HepG2 (cell line): Measurements from ENCODE around the gene GMCL2. TPM values are rescaled to one million over a fixed set of nuclear protein-coding genes. Genes with fewer than 3 reads are reported as not detected.
A peak's percentile ranks its signal among the peaks of the same experiment; 100 is the strongest.

Source experiments
- CEBPB ChIP-seq: IDR thresholded peaks from 2 replicates; pipeline ENCODE4 v1.6.1; 2011; ENCODE audit warnings: low read depth, low read length, improper control_type of control experiment, borderline replicate concordance
- MEIS1 ChIP-seq: sonication (generic); formaldehyde crosslinking; IDR thresholded peaks from 2 replicates; pipeline ENCODE4 v1.9.0; 2021; ENCODE audit warnings: mild to moderate bottlenecking, missing genetic modification reagents, moderate library complexity, borderline replicate concordance
- MYC ChIP-seq: sonication (generic); formaldehyde crosslinking; IDR thresholded peaks from 2 replicates; pipeline ENCODE4 v1.9.0; 2021; ENCODE audit warnings: missing genetic modification reagents, borderline replicate concordance
- NFRKB ChIP-seq: fragments of 450-650 bp; IDR thresholded peaks from 2 replicates; pipeline ENCODE4 v1.6.1; 2017
- RXRB ChIP-seq: IDR thresholded peaks from 2 replicates; pipeline ENCODE4 v1.6.1; 2016; ENCODE audit warnings: borderline replicate concordance, missing genetic modification reagents, missing compliant biosample characterization
- TRIM24 ChIP-seq: sonication (generic); formaldehyde crosslinking; IDR thresholded peaks from 2 replicates; pipeline ENCODE4 v1.8.0; 2022; ENCODE audit warnings: mild to moderate bottlenecking, missing genetic modification reagents
- ZNF317 ChIP-seq: sonication (generic); formaldehyde crosslinking; IDR thresholded peaks from 2 replicates; pipeline ENCODE4 v1.5.0; 2020; ENCODE audit warnings: mild to moderate bottlenecking, missing genetic modification reagents
- ZNF501 ChIP-seq: sonication (generic); formaldehyde crosslinking; IDR thresholded peaks from 2 replicates; pipeline ENCODE4 v1.5.1; 2020; ENCODE audit warnings: mild to moderate bottlenecking, moderate library complexity, missing genetic modification reagents
- ZNF737 ChIP-seq: sonication (generic); formaldehyde crosslinking; IDR thresholded peaks from 2 replicates; pipeline ENCODE4 v1.5.0; 2020; ENCODE audit warnings: missing genetic modification reagents, mild to moderate bottlenecking, borderline replicate concordance
- polyA plus RNA-seq, 8 experiments: library from polyadenylated mRNA; depleted of rRNA in 3 of 8; stranded (reverse) in 7 of 8; unstranded in 1 of 8; fragments of >200 nt; fragmentation: Illumina TruSeq in 4 of 8; extraction: Trizol in 4 of 8; gene quantifications; 2 replicates each; pipeline versions ENCODE4 v1.2.1 to v1.2.3, GENCODE V29; 2011 to 2016; ENCODE audit warnings: low read depth in 4 of 8, missing spikeins in 1 of 8, mixed read lengths in 1 of 8; ENCODE audit not compliant: insufficient read depth in 1 of 8
- total RNA-seq, 5 experiments: library from RNA; depleted of rRNA; stranded (reverse); fragments of >200 nt; fragmentation: Illumina TruSeq; extraction: Trizol; gene quantifications; 2 replicates each; pipeline ENCODE4 v1.2.3, GENCODE V29; 2016; ENCODE audit warnings: low read depth in 1 of 5
- TF ChIP-seq, protein P1 (sequence below): IDR thresholded peaks from 2 replicates; pipeline ENCODE4 v1.6.1; 2016; ENCODE audit warnings: low read depth, missing genetic modification reagents, missing compliant biosample characterization
- TF ChIP-seq, protein P2 (sequence below): IDR thresholded peaks from 2 replicates; pipeline ENCODE4 v1.6.1; 2012; ENCODE audit warnings: low read depth, low read length, improper control_type of control experiment
- TF ChIP-seq, protein P3 (sequence below): sonication (generic); formaldehyde crosslinking; IDR thresholded peaks from 2 replicates; pipeline ENCODE4 v1.4.0; 2020; ENCODE audit warnings: low read depth, mild to moderate bottlenecking, missing genetic modification reagents

GMCL2 gene
- total and polyA plus RNA-seq, 2 of the 13 experiments (the other 11 are each of a cell fraction or from before 2014, with no cell fraction given), result 0.03 TPM; not detected in 1

DNA sequence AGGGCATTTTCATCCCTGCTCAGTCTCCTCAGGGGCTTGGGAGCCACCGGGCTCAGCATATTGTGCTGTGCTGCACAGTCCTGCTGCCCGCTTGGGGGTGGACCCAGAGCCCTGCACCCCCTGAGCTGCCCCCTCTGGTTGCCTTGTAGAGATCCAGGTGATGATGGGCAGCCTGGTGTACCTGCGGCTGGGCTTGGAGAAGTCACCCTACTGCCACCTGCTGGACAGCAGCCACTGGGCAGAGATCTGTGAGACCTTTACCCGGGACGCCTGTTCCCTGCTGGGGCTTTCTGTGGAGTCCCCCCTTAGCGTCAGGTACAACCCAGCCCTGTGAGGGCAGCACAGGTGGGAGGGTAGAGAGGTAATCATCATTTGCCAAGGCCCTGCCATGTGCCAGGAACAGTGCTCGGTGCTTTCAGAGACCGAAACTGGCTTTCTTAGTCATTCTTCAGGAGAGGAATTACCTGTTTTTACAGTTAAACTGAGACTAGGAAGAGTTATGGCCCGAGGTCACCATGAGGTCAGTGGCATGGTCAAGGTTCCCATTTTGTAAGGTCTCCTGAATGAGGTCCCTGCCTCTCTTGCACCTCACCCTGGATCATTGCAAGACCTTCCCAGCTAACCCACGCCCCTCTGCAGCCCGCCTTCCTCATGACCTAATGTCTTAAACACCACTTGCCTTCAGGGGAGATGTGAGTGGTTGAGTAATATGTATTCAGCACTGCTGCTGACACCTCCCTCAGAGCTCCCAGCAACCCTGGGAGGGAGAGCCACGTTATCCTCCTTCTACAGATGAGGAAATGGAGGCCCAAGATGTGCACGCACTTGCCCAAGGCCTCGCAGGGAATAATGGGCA lies 41.0 kb downstream of the GMCL2 start (continued):
- TF ChIP-seq, protein P1, sequence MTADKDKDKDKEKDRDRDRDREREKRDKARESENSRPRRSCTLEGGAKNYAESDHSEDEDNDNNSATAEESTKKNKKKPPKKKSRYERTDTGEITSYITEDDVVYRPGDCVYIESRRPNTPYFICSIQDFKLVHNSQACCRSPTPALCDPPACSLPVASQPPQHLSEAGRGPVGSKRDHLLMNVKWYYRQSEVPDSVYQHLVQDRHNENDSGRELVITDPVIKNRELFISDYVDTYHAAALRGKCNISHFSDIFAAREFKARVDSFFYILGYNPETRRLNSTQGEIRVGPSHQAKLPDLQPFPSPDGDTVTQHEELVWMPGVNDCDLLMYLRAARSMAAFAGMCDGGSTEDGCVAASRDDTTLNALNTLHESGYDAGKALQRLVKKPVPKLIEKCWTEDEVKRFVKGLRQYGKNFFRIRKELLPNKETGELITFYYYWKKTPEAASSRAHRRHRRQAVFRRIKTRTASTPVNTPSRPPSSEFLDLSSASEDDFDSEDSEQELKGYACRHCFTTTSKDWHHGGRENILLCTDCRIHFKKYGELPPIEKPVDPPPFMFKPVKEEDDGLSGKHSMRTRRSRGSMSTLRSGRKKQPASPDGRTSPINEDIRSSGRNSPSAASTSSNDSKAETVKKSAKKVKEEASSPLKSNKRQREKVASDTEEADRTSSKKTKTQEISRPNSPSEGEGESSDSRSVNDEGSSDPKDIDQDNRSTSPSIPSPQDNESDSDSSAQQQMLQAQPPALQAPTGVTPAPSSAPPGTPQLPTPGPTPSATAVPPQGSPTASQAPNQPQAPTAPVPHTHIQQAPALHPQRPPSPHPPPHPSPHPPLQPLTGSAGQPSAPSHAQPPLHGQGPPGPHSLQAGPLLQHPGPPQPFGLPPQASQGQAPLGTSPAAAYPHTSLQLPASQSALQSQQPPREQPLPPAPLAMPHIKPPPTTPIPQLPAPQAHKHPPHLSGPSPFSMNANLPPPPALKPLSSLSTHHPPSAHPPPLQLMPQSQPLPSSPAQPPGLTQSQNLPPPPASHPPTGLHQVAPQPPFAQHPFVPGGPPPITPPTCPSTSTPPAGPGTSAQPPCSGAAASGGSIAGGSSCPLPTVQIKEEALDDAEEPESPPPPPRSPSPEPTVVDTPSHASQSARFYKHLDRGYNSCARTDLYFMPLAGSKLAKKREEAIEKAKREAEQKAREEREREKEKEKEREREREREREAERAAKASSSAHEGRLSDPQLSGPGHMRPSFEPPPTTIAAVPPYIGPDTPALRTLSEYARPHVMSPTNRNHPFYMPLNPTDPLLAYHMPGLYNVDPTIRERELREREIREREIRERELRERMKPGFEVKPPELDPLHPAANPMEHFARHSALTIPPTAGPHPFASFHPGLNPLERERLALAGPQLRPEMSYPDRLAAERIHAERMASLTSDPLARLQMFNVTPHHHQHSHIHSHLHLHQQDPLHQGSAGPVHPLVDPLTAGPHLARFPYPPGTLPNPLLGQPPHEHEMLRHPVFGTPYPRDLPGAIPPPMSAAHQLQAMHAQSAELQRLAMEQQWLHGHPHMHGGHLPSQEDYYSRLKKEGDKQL (CRISPR knock-in tag), result no peak
- TF ChIP-seq MYC (CRISPR knock-in tag) (no peak), RXRB (CRISPR knock-in tag) (no peak), CEBPB (no peak), TRIM24 (CRISPR knock-in tag) (no peak), MEIS1 (CRISPR knock-in tag) (no peak), ZNF501 (CRISPR knock-in tag) (peak; percentile 36; the same call in 1 of the 2 replicates), ZNF737 (no peak), ZNF317 (CRISPR knock-in tag) (no peak), NFRKB (no peak)
- TF ChIP-seq, protein P2, sequence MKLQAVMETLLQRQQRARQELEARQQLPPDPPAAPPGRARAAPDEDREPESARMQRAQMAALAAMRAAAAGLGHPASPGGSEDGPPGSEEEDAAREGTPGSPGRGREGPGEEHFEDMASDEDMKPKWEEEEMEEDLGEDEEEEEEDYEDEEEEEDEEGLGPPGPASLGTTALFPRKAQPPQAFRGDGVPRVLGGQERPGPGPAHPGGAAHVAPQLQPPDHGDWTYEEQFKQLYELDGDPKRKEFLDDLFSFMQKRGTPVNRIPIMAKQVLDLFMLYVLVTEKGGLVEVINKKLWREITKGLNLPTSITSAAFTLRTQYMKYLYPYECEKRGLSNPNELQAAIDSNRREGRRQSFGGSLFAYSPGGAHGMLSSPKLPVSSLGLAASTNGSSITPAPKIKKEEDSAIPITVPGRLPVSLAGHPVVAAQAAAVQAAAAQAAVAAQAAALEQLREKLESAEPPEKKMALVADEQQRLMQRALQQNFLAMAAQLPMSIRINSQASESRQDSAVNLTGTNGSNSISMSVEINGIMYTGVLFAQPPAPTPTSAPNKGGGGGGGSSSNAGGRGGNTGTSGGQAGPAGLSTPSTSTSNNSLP, result no peak
- TF ChIP-seq, protein P3, sequence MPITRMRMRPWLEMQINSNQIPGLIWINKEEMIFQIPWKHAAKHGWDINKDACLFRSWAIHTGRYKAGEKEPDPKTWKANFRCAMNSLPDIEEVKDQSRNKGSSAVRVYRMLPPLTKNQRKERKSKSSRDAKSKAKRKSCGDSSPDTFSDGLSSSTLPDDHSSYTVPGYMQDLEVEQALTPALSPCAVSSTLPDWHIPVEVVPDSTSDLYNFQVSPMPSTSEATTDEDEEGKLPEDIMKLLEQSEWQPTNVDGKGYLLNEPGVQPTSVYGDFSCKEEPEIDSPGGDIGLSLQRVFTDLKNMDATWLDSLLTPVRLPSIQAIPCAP (CRISPR knock-in tag), result no peak
- TF ChIP-seq, all 625 proteins: peak for 19
